Heart left ventricle (tissue), 16 donors: ENCODE results near the gene REM2. TPM values are rescaled to one million over a fixed set of nuclear protein-coding genes. Genes with fewer than 3 reads are reported as not detected.
A peak's percentile ranks its signal among the peaks of the same experiment; 100 is the strongest.

Experiments
- ATAC-seq, 4 donors: fragments of 200-7000 bp; cut with Tn5 transposase; one replicate each; pipeline ENCODE4 v1.9.1; 2020 to 2022; ENCODE audit warnings: moderate library complexity in 4 of 4, mild to moderate bottlenecking in 3 of 4, moderate number of reproducible peaks in 1 of 4
- DNase-seq, 5 donors: peaks; one replicate each; pipeline ENCODE4 v3.0.0-alpha.2; 2020
- H3K27ac ChIP-seq, 12 donors: fragments of 200-600 bp; sonication (generic) in 4 of 12; one replicate each; pipeline versions ENCODE4 v1.5.0 to v1.8.0; 2016 to 2022; ENCODE audit warnings: mild to moderate bottlenecking in 2 of 12
- H3K27me3 ChIP-seq, 9 donors: fragments of 200-600 bp; sonication (generic) in 2 of 9; one replicate each; pipeline versions ENCODE4 v1.5.1 to v1.8.0; 2016 to 2022; ENCODE audit warnings: mild to moderate bottlenecking in 3 of 9
- H3K36me3 ChIP-seq, 9 donors: fragments of 200-600 bp; sonication (generic) in 2 of 9; one replicate each; pipeline versions ENCODE4 v1.5.0 to v1.8.0; 2018 to 2022; ENCODE audit warnings: mild to moderate bottlenecking in 2 of 9
- H3K4me1 ChIP-seq, 12 donors: fragments of 200-600 bp; sonication (generic) in 4 of 12; one replicate each; pipeline versions ENCODE4 v1.5.0 to v1.8.0; 2016 to 2022; ENCODE audit warnings: mild to moderate bottlenecking in 3 of 12
- H3K4me3 ChIP-seq, 12 donors: fragments of 200-600 bp; sonication (generic) in 4 of 12; one replicate each; pipeline versions ENCODE4 v1.5.0 to v1.8.0; 2017 to 2022; ENCODE audit warnings: mild to moderate bottlenecking in 9 of 12, moderate library complexity in 4 of 12
- H3K9me3 ChIP-seq, 12 donors: fragments of 200-600 bp; sonication (generic) in 4 of 12; one replicate each; pipeline versions ENCODE4 v1.5.0 to v1.8.0; 2016 to 2022; ENCODE audit warnings: mild to moderate bottlenecking in 1 of 12
- CTCF ChIP-seq, 12 donors: fragments of 200-600 bp; sonication (generic) in 4 of 12; IDR thresholded peaks; one replicate each; pipeline versions ENCODE4 v1.5.0 to v1.8.0; 2018 to 2022; ENCODE audit warnings: antibody characterized with exemption in 12 of 12, mild to moderate bottlenecking in 5 of 12
- POLR2A ChIP-seq, 2 donors: fragments of 450-650 bp; IDR thresholded peaks; one replicate each; pipeline ENCODE4 v1.6.1; 2017; ENCODE audit warnings: antibody characterized with exemption in 2 of 2, mild to moderate bottlenecking in 2 of 2, moderate library complexity in 2 of 2
- WGBS, 4 donors: extraction: QIAGEN DNeasy Blood & Tissue Kit in 2 of 4; methylation state at CpG; one replicate each; pipeline versions ENCODE4 v1.1.5 to v1.1.7; 2013 to 2018; 5-methylcytosine and 5-hydroxymethylcytosine counted together
- intact Hi-C, 10 donors: fragments of 100-400 bp; cut with DNase I; formaldehyde crosslinking; loops; one replicate each; pipeline versions ENCODE4 v1.11.1 to v1.14.2; 2022
- polyA plus RNA-seq, 2 donors: library from polyadenylated mRNA; stranded (reverse); fragments of 200-250 nt; gene quantifications; one replicate each; pipeline ENCODE4 v1.2.3, GENCODE V29; 2013
- total RNA-seq, 9 donors: library from RNA; depleted of rRNA in 2 of 9; stranded (reverse); fragments of >200 nt in 2 of 9; fragmentation: NEBNext Ultra II Directional in 3 of 9; extraction: Animal tissue kit (Norgen Biotek cat#: 25700) in 3 of 9; gene quantifications; one replicate each; pipeline versions ENCODE4 v1.1.0 to v1.2.4, GENCODE V29; 2016 to 2023
- donor health status: ischemic (EF 13 %, LVEDD 7.1; RV severe dilation, severe dysfunction).
- donor health status: healthy with polysubstance abuse.
- donor health status: DM: no; HTN: yes; CAD: no.
- donor health status: DM: no; HTN: no; CAD: no.
- donor health status: ischemic (EF 25% LVEDD 6.9; RV normal size, moderate dysfunction).
- donor health status: ischemic (EF 25% LVEDD 5.7; RV mildly dilated, moderate dysfunction).
- donor health status: healthy.
- donor health status: DM: yes; HTN: yes; CAD: no.
- donor health status: ischemic (EF 35%, LVEDD 5.7; RV mildly dilated, moderate dysfunction).
- donor health status: nonischemic (EF 11% LVEDD 7.7; RV severe dilation, severe dysfunction).
- donor health status: DM: yes; HTN: yes; CAD: no.
- donor health status: PGD.
- donor health status: ischemic (EF 29% LVEDD 5.4; RV normal size, mild dysfunction).
- donor health status: nonischemic (EF 23%, LVEDD 6.1; RV moderate dilation, normal function).

REM2 gene
- total and polyA plus RNA-seq, 11 donors = 0.06 to 0.21 TPM; not detected in 9

- peak in 1 of 2 donors; percentile 83 for TF ChIP-seq POLR2A (IDR thresholded peaks at IDR 0.05)
- peak in 1 of 12 donors; percentile 11 for TF ChIP-seq CTCF (IDR thresholded peaks at IDR 0.05)
- peaks cover 4 to 31% (median 17%) of the 10 kb centered on the region in 12 donors for H3K4me1 ChIP-seq
- ATAC-seq (peak; percentile 95 to 97 (median 96)), DNase-seq (peak; percentile 94 to 96 (median 95))
- peak within 1 kb of the TSS; percentile 66 to 100 (median 95) for H3K4me3 ChIP-seq
- H3K27me3 ChIP-seq = no peaks in the 10 kb centered on the region
- H3K9me3 ChIP-seq = no peaks in the 10 kb centered on the region
- peak within 1 kb of the TSS; percentile 90 to 100 (median 98) for H3K27ac ChIP-seq
- peaks cover 0 to 35% (median 33%) of the 10 kb centered on the region in 9 donors for H3K36me3 ChIP-seq
- WGBS, 4 donors = 0 to 1% (median 1%) methylated on average over 18 to 50 of the region's 50 CpGs
- intact Hi-C loops = loop anchor here in 4 of 10 donors (1.0 to 5.0 kb wide), 3 partner anchors 29 to 56 kb away; partner anchors contain the start of genes RBM23 (in 2 of the 4) and PRMT5 (in 1 of the 4)
Observed at GRCh38 chr14:22871224-22872032, 11.6 kb upstream of the REM2 start, which contains the start of gene LRP10. Gene LRP10 (plus strand): TSS chr14:22871740. CDS start chr14:22872304, 564 bp downstream.

GRCh38 chr14:22872033-22872832 lies 10.8 kb upstream of the REM2 start:
- TF ChIP-seq CTCF (IDR thresholded peaks at IDR 0.05) (peak; percentile 85 to 95 (median 89)), POLR2A (IDR thresholded peaks at IDR 0.05) (no peak)
- Histone ChIP-seq H3K4me1 (peaks cover 4 to 32% (median 18%) of the 10 kb centered on the region in 12 donors), H3K27me3 (no peaks in the 10 kb centered on the region), H3K4me3 (peak overlapping the region; percentile 66 to 100 (median 95)), H3K27ac (peak overlapping the region; percentile 90 to 100 (median 98)), H3K36me3 (peaks cover 0 to 43% (median 42%) of the 10 kb centered on the region in 9 donors), H3K9me3 (no peaks in the 10 kb centered on the region)
- peak; percentile 6 to 60 (median 51) for ATAC-seq
- 0 to 1% (median 1%) methylated on average over 28 to 45 of the region's 45 CpGs for WGBS, 4 donors
- peak; percentile 70 to 80 (median 76) for DNase-seq
- intact Hi-C loops = loop anchor here in 4 of 10 donors (1.0 to 5.0 kb wide), 3 partner anchors 28 to 55 kb away; partner anchors contain the start of genes RBM23 (in 2 of the 4) and PRMT5 (in 1 of the 4)

GRCh38 chr14:22872833-22873520 lies 10.0 kb upstream of the REM2 start:
- Histone ChIP-seq H3K9me3 (no peaks in the 10 kb centered on the region), H3K4me1 (peaks cover 4 to 32% (median 18%) of the 10 kb centered on the region in 12 donors), H3K4me3 (peak overlapping the region; percentile 66 to 100 (median 95)), H3K36me3 (peaks cover 0 to 50% (median 49%) of the 10 kb centered on the region in 9 donors), H3K27me3 (no peaks in the 10 kb centered on the region), H3K27ac (peak overlapping the region in 11 of 12 donors; percentile 90 to 100 (median 99))
- ATAC-seq = no peak
- intact Hi-C loops = loop anchor here in 4 of 10 donors (1.0 to 5.0 kb wide), 3 partner anchors 27 to 54 kb away; partner anchors contain the start of genes RBM23 (in 2 of the 4) and PRMT5 (in 1 of the 4)
- no peak for TF ChIP-seq POLR2A (IDR thresholded peaks at IDR 0.05)
- TF ChIP-seq CTCF (IDR thresholded peaks at IDR 0.05) = no peak
- WGBS, 4 donors = 49 to 55% (median 50%) methylated on average over 9 to 10 of the region's 10 CpGs
- DNase-seq = no peak
